Measurements from ENCODE around the gene HK1. TPM values are rescaled to one million over a fixed set of nuclear protein-coding genes. Genes with fewer than 3 reads are reported as not detected.
"Not testable (repeated sequence)": the region's sequence is repeated elsewhere in the genome, so short reads cannot be mapped to it uniquely, and the experiment has no call there.

HK1 gene
- total RNA-seq, 2 donors from 2014 or later, result 15.8 to 17.1 TPM

DNA sequence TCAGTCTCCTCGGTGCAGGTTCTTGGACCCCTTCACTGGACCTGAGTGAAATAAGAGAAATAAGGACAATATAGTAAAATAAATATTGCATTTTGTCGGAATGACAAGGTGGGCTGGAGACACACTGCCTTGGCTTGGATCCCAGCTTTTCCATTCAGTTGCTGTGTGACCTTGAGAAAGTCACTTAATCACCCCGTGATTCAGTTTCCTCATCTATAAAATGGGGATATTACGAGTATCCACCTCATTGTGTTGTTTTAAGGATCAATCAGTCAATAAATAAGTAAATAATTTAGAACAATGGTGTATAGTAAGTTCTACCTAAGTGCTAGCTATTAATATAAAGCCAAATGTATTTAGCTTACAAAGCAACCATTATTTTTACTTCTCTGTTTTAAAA lies 29.1 kb downstream of the HK1 start:
- 65 to 69% methylated on average over 4 of the region's 4 CpGs for WGBS, 2 donors
- DNase-seq, result no peak
- Histone ChIP-seq H3K36me3 (replicated peaks in 1 of 2; ENCODE audit: insufficient read depth in 1 of 2, low read depth in 2 of 2) (no peaks in the 10 kb centered on the region), H3K4me3 (no peak overlapping the region), H3K9me3 (no peaks in the 10 kb centered on the region), H3K27me3 (no peaks in the 10 kb centered on the region), H3K4me1 (no peaks in the 10 kb centered on the region), H3K27ac (no peak overlapping the region)
- no peak for TF ChIP-seq POLR2A (IDR thresholded peaks at IDR 0.05)
- TF ChIP-seq, protein P1, sequence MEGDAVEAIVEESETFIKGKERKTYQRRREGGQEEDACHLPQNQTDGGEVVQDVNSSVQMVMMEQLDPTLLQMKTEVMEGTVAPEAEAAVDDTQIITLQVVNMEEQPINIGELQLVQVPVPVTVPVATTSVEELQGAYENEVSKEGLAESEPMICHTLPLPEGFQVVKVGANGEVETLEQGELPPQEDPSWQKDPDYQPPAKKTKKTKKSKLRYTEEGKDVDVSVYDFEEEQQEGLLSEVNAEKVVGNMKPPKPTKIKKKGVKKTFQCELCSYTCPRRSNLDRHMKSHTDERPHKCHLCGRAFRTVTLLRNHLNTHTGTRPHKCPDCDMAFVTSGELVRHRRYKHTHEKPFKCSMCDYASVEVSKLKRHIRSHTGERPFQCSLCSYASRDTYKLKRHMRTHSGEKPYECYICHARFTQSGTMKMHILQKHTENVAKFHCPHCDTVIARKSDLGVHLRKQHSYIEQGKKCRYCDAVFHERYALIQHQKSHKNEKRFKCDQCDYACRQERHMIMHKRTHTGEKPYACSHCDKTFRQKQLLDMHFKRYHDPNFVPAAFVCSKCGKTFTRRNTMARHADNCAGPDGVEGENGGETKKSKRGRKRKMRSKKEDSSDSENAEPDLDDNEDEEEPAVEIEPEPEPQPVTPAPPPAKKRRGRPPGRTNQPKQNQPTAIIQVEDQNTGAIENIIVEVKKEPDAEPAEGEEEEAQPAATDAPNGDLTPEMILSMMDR (IDR thresholded peaks at IDR 0.05), result no peak
- intact Hi-C loops (cut with DNase I), result no loop called here
- ATAC-seq, result no peak

- H3K27ac ChIP-seq; ATAC-seq; DNase-seq; H3K9me3 ChIP-seq; H3K27me3 ChIP-seq; H3K4me3 ChIP-seq; H3K36me3 ChIP-seq (replicated peaks in 1 of 2; ENCODE audit: insufficient read depth in 1 of 2, low read depth in 2 of 2); intact Hi-C loops (cut with DNase I); H3K4me1 ChIP-seq: not testable (repeated sequence)
- WGBS, 2 donors, result 90 to 92% methylated on average over 9 to 10 of the region's 10 CpGs
Observed at GRCh38 chr10:69308304-69308703, 30.0 kb downstream of the HK1 start.

DNA sequence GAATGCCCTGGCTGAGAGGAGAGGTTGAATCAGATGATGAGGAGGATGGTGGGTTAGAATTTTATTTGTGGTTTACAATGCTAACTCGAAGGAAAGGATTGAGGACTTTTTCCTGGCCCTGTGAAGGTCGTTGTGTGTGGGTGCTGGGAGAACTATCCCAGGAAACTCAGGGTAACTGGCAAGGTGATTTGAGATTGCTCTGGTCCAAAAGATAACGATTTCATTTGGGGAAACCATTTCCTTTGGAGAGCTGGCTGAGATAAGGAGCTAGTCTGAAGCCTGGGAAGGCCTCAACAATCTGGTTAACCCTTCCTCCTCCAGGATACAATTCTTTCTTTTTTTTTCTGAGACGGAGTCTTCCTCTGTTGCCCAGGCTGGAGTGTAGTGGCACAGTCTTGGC lies 33.0 kb downstream of the HK1 start:
- no peak for ATAC-seq
- no peaks in the 10 kb centered on the region for H3K27me3 ChIP-seq
- H3K9me3 ChIP-seq, result no peaks in the 10 kb centered on the region
- H3K27ac ChIP-seq, result no peak overlapping the region
- H3K36me3 ChIP-seq (replicated peaks in 1 of 2; ENCODE audit: insufficient read depth in 1 of 2, low read depth in 2 of 2), result no peaks in the 10 kb centered on the region
- H3K4me3 ChIP-seq, result no peak overlapping the region
- intact Hi-C loops (cut with DNase I), result no loop called here
- DNase-seq, result no peak
- TF ChIP-seq, protein P1 (IDR thresholded peaks at IDR 0.05), result no peak
- TF ChIP-seq POLR2A (IDR thresholded peaks at IDR 0.05), result no peak
- 24% methylated on average over 4 of the region's 4 CpGs for WGBS, 2 donors
- H3K4me1 ChIP-seq, result peaks cover 15% of the 10 kb centered on the region

- no peak for TF ChIP-seq POLR2A (IDR thresholded peaks at IDR 0.05)
- TF ChIP-seq, protein P1 (IDR thresholded peaks at IDR 0.05), result no peak
- Histone ChIP-seq H3K27ac (no peak overlapping the region), H3K4me3 (no peak overlapping the region), H3K36me3 (replicated peaks in 1 of 2; ENCODE audit: insufficient read depth in 1 of 2, low read depth in 2 of 2) (no peaks in the 10 kb centered on the region), H3K4me1 (peaks cover 19% of the 10 kb centered on the region), H3K27me3 (no peaks in the 10 kb centered on the region), H3K9me3 (no peaks in the 10 kb centered on the region)
- no peak for DNase-seq
- ATAC-seq, result no peak
- intact Hi-C loops (cut with DNase I), result no loop called here
- WGBS, 2 donors, result 88 to 89% methylated on average over 4 of the region's 4 CpGs
Observed at GRCh38 chr10:69312528-69312927, 34.2 kb downstream of the HK1 start.

DNA sequence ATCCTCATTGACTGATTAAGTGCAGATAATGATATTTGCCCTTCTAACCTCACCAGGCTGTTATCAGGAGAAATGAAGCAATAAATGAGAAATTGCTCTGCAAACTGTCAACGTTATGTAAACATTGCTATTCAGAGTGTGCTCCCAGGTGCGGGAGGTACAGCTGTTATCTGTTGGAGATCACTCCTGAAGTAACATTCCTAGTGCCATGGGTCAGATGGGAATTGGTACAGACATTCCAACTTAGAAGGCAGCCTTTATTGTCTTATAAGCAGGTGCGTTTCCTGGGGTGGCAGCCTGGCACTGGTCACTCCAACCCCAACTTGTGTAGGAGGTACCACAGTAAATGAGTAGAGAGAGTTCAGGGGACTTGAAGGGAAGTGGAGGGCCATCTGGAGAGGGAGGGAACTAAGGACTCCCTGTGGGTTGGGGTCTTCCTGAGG lies 36.8 kb downstream of the HK1 start:
- H3K27ac ChIP-seq, result no peak overlapping the region
- 39 to 43% methylated on average over 3 of the region's 3 CpGs for WGBS, 2 donors
- no peaks in the 10 kb centered on the region for H3K36me3 ChIP-seq (replicated peaks in 1 of 2; ENCODE audit: insufficient read depth in 1 of 2, low read depth in 2 of 2)
- H3K4me1 ChIP-seq, result peaks cover 38% of the 10 kb centered on the region
- no peaks in the 10 kb centered on the region for H3K9me3 ChIP-seq
- TF ChIP-seq, protein P1 (IDR thresholded peaks at IDR 0.05), result no peak
- TF ChIP-seq POLR2A (IDR thresholded peaks at IDR 0.05), result no peak
- no peak for ATAC-seq
- no peak for DNase-seq
- no peaks in the 10 kb centered on the region for H3K27me3 ChIP-seq
- intact Hi-C loops (cut with DNase I), result no loop called here
- no peak overlapping the region for H3K4me3 ChIP-seq
